ENCODE data around the gene INTS6.

DNA sequence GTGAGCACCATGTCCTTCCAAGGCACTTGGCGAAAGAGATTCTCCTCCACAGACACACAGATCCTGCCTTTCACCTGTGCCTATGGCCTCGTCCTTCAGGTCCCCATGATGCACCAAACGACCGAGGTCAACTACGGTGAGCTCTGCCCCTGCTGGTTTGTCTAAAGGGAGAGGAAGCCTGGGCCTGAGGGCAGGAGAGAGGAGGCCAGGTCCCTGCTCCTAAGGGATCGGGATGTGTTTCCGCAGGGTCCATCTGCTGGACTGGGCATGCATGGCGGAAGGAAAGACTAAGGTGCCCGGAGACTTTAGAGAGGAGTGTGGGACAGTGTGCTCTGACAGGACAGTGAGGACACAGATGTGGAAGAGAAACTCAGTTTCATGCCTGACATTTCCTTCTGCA, 105.7 kb downstream of the INTS6 start:
- TF ChIP-seq, protein P1, sequence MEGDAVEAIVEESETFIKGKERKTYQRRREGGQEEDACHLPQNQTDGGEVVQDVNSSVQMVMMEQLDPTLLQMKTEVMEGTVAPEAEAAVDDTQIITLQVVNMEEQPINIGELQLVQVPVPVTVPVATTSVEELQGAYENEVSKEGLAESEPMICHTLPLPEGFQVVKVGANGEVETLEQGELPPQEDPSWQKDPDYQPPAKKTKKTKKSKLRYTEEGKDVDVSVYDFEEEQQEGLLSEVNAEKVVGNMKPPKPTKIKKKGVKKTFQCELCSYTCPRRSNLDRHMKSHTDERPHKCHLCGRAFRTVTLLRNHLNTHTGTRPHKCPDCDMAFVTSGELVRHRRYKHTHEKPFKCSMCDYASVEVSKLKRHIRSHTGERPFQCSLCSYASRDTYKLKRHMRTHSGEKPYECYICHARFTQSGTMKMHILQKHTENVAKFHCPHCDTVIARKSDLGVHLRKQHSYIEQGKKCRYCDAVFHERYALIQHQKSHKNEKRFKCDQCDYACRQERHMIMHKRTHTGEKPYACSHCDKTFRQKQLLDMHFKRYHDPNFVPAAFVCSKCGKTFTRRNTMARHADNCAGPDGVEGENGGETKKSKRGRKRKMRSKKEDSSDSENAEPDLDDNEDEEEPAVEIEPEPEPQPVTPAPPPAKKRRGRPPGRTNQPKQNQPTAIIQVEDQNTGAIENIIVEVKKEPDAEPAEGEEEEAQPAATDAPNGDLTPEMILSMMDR (conservative IDR thresholded peaks at IDR 0.05; ENCODE audit: low read length), result no peak
- TF ChIP-seq EZH2phosphoT487 (IDR thresholded peaks at IDR 0.05; ENCODE audit: borderline replicate concordance, low read depth, low read length), result no peak

All from OCI-LY7 (cell line).